H1 (cell line): ENCODE measurements around the gene ITIH4. TPM values are rescaled to one million over a fixed set of nuclear protein-coding genes. Genes with fewer than 3 reads are reported as not detected.

ENCODE experiments used
- MAX ChIP-seq: IDR thresholded peaks from 2 replicates; pipeline ENCODE4 v1.6.1; 2012; ENCODE audit warnings: inconsistent platforms
- RNF2 ChIP-seq: fragments of 200-900, 300-1000 bp; sonication (generic); IDR thresholded peaks from 2 replicates; pipeline ENCODE4 v1.7.1; 2016; ENCODE audit warnings: borderline replicate concordance, low read depth, mild to moderate bottlenecking, antibody characterized with exemption, low read length; ENCODE audit not compliant: poor library complexity, severe bottlenecking; ENCODE audit errors: missing control alignments
- SP4 ChIP-seq: IDR thresholded peaks from 2 replicates; pipeline ENCODE4 v1.6.1; 2012; ENCODE audit warnings: low read length, inconsistent platforms
- polyA plus RNA-seq, 7 experiments: library from polyadenylated mRNA; depleted of rRNA in 3 of 7; stranded (reverse) in 5 of 7; unstranded in 2 of 7; fragments of >200 nt in 5 of 7; fragments of 200-250 nt in 2 of 7; gene quantifications; 1 replicate in 5 of 7; 2 replicates in 1 of 7; 4 replicates in 1 of 7; pipeline versions ENCODE4 v1.2.1 to v1.2.3, GENCODE V29; 2011 to 2013; ENCODE audit warnings: missing spikeins in 2 of 7, mixed read lengths in 2 of 7
- total RNA-seq: library from RNA; stranded (reverse); fragmentation: NEBNext Ultra II Directional; extraction: Animal tissue kit (Norgen Biotek cat#: 25700); gene quantifications from 2 replicates; pipeline ENCODE4 v1.2.1, GENCODE V29; 2021

Gene ITIH4
- total and polyA plus RNA-seq, 2 of the 8 experiments (the other 6 are each of a cell fraction or from before 2014, with no cell fraction given): 3.4 to 3.7 TPM

GRCh38 chr3:52843881-52844280, 13.4 kb upstream of the ITIH4 start (continued):
- TF ChIP-seq SP4 (no peak), RNF2 (no peak), MAX (no peak)
